Measurements from ENCODE around the gene EID2B.

Gene EID2B

DNA sequence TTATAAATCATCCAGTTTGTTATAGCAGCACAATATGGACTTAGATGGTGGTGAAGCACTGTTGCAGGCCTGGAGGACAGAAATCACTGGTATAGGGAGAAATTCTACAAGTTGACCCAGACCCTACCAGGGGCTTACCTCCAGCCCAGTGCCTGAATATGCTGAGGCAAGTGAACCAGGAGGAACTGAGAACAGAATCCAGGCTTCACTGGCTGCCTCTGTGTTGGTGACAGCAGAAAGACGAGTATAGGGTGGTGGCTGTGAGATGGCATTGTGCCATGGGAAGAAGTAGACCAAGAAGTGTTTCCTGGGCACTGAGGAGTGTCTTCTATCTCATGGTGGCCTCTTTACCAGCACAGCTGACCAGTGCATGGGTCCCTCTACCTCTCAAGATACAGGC lies 23.2 kb upstream of the EID2B start:
- TF ChIP-seq, protein P1, sequence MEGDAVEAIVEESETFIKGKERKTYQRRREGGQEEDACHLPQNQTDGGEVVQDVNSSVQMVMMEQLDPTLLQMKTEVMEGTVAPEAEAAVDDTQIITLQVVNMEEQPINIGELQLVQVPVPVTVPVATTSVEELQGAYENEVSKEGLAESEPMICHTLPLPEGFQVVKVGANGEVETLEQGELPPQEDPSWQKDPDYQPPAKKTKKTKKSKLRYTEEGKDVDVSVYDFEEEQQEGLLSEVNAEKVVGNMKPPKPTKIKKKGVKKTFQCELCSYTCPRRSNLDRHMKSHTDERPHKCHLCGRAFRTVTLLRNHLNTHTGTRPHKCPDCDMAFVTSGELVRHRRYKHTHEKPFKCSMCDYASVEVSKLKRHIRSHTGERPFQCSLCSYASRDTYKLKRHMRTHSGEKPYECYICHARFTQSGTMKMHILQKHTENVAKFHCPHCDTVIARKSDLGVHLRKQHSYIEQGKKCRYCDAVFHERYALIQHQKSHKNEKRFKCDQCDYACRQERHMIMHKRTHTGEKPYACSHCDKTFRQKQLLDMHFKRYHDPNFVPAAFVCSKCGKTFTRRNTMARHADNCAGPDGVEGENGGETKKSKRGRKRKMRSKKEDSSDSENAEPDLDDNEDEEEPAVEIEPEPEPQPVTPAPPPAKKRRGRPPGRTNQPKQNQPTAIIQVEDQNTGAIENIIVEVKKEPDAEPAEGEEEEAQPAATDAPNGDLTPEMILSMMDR (IDR thresholded peaks at IDR 0.05), result no peak

DNA sequence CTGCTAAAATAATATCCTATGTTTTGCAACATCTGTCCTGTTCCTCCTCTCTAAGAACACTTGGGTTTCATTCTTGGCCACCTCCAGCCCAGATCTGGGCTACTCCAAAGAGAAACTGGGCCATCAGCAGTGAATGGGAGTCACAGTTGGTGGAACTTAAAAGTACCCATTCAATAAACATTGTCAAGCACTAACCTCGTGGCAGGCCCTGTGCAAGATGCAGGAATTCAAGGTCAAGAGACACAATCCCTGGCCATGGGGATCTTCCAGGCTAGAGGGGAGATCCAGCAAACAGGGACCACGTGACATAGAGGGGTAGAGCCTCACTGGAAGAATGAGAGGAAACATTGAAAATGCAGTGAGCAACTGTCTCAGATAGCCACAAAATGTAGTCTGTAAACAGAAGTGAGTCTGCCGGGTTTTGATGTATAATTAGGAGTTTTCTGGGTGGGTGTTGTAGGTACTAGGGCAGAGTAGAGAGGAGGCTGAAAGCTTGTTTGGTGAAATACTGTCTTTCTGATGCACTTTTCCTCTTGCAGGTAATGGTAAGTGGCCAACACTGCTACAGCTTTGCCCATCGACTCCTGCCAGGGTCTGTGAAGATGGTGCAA lies 22.2 kb upstream of the EID2B start:
- TF ChIP-seq, protein P1 (IDR thresholded peaks at IDR 0.05), result no peak

DNA sequence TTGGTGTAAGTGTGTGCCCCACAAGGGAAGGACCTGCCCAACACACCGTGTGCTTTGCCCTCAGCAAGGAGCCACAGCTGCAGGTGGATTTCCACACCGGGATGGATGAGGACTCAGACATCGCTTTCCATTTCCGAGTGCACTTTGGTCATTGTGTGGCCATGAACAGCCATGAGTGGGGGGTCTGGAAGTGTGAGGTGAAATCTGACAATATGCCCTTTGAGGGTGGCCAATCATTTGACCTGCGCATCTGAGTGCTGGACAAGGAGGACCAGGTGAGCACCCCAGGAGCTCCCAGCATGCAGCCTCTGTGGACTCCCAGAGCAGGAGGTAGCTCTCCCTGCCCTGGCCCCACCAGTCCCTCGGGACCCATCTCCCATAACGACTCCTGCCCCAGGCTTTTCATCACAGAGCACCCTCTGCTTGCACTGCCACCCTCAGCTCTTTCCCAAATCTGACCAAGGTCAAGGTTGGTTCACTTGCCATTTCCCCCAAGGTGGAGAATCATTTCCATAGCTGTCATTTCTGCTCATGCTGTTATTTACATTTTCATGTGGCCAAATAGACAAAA lies 20.5 kb upstream of the EID2B start:
- TF ChIP-seq, protein P1 (IDR thresholded peaks at IDR 0.05), result no peak

GRCh38 chr19:39550197-39550596 lies 17.5 kb upstream of the EID2B start:
- TF ChIP-seq, protein P1 (IDR thresholded peaks at IDR 0.05), result no peak

- TF ChIP-seq, protein P1 (IDR thresholded peaks at IDR 0.05), result no peak
Observed at GRCh38 chr19:39546599-39546998, 13.9 kb upstream of the EID2B start.

- TF ChIP-seq, protein P1 (IDR thresholded peaks at IDR 0.05), result no peak
Observed at GRCh38 chr19:39544911-39545310, 12.3 kb upstream of the EID2B start.

- TF ChIP-seq, protein P1 (IDR thresholded peaks at IDR 0.05), result no peak
Observed at GRCh38 chr19:39544226-39544903, 11.7 kb upstream of the EID2B start.
